ENCODE results near the gene BET1.
A peak's percentile ranks its signal among the peaks of the same experiment; 100 is the strongest.

BET1 gene

DNA sequence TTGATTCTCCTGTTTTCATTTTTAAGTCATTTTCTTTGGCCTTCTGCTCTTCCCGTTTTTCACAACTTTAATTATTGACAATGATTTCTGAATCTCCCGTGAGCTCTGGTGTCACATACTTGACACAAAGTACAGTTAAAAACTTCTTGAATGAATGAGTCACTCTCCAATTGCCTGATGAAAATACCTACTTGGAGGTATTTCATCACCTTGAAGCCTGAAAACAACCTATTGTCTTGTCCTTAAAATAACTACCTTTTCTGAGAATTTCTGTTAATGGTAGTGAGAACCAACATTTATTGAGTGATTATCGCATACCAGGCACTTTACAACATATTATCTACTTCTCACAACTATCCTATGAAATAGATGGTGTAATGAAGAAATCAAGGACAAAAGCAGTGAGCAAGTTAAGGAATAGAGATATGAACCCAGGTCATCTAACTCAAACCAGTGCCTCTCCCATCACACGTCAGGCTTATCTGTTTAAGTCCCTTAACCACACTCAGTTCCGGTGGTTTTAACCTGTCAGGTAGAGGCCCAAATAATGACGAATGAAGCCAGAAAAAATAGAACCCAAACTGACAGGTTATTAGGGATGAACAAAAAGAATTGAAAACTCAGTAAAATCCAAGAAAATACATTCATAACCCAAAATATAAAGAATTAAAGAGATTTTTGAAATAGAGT lies 11.6 kb downstream of the BET1 start:
- TF ChIP-seq POLR2A (IDR thresholded peaks at IDR 0.05; ENCODE audit: low read depth, low read length), result no peak
- FAIRE-seq, result peak; percentile 36
- no peak for DNase-seq (ENCODE audit: insufficient read length, low spot score)

DNA sequence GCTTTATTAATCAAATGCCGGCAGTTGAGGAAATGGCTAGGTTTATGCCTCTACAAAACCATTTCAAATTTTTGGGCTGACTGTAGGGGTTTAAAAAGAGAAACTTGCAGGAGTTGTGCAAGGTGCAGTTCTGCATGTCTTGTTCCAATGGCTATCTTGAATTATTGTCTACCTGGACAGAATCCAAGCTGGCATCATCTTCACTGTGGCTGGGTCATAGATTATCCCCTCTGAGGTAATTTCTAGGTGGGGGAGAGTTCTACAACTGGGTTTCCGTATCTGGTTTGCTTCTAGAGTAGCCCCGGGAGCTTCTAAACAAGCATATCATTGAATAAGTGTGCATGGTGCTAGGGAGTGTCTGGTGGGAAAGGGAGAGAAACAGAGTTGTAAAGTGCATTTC lies 16.9 kb downstream of the BET1 start:
- FAIRE-seq, result no peak
- no peak for DNase-seq (ENCODE audit: insufficient read length, low spot score)
- TF ChIP-seq POLR2A (IDR thresholded peaks at IDR 0.05; ENCODE audit: low read depth, low read length), result no peak

DNA sequence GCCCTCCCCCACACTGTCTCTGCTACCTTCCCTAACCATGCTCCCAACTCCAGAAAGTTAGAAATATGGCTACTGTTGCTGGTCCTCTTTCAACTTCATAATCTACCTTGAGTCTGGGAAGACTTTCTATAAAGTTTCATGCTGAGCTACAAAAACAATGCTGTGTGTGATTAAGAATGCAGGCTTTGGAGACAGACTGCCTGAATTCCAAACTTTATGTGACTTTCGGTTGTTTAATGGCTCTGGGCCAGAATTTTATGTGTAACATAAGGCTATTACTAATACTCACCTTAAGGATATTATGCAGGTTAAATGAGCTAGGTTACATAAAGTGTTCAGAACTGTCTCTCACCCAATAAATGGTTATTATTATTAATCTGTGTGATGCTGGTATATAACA lies 19.1 kb downstream of the BET1 start:
- TF ChIP-seq POLR2A (IDR thresholded peaks at IDR 0.05; ENCODE audit: low read depth, low read length), result no peak
- DNase-seq (ENCODE audit: insufficient read length, low spot score), result no peak
- no peak for FAIRE-seq

DNA sequence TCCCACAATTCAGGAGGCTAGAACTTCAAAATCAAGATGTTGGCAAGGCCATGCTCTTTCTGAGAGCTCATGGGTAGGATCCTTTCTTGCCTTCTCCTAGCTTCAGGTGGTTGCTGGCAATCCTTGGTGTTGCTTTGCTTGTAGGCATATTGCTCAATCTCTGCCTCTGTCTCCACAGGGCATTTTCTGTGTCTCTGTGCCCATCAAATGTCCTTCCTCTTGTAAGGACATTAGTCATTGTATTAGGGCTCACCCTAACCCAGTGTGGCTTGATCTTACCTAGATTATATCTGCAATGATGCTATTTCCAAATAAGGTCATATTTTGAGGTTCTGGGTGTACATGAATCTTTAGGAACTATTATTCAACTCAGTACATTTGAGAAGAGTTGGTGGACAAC lies 20.1 kb downstream of the BET1 start:
- FAIRE-seq, result no peak
- no peak for DNase-seq (ENCODE audit: insufficient read length, low spot score)

DNA sequence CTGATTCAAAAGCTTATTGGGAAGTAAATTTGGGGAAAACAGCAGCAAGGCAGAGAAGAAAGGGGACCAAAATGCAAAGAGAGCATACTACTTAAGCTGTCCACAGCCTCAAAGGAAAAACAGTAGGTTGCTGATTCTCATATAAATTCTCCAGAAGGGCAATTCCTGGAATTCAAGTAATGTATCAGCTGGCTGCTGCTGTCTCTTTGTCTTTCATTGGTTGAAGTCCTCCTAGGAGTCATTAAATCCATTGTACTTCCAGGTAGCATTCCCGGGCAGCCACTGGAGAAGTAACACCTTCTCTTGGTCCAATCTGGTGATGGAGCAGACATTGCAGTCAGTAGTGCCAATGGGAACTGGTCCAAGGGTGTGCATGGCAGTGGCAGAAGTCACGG lies 22.7 kb downstream of the BET1 start:
- no peak for TF ChIP-seq POLR2A (IDR thresholded peaks at IDR 0.05; ENCODE audit: low read depth, low read length)
- FAIRE-seq (no peak), DNase-seq (ENCODE audit: insufficient read length, low spot score) (no peak)

More for the DNA sequence above, 20.1 kb downstream of the BET1 start:
- TF ChIP-seq POLR2A (IDR thresholded peaks at IDR 0.05; ENCODE audit: low read depth, low read length), result no peak

DNA sequence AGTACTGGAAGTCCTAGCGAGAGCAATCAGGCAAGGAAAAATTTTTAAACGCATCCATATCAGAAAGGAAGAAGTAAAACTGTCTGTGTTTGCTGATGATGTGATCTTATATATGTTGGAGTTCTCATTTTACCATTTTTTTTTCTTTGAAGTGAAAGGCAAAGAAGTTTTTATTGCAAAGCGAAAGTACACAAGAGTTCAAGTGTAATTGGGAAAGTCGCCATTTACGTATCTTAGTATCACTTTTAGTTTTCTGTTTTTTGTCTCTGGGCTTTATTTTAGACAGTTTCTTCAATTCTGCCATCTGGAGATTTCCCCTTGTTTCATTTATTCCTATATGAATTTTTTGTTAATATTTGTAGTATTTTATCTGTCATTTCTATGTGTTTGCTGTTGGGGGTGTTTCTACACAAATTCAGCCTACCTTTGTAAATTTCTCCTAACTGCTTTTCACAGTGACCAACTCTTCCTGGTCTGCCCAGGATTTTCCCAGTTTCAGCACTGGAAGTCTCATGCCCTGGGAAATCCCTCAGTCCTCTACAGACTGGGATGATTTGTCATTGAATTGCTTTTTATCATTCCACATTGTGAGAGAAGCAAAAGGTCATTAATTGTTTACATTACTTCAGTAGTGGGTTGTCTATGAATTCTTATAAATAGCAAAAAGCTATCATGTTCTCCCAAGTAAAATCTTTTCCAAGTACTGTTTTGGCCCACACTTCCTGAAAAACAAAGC lies 23.2 kb downstream of the BET1 start:
- DNase-seq (ENCODE audit: insufficient read length, low spot score) (no peak), FAIRE-seq (no peak)
- no peak for TF ChIP-seq POLR2A (IDR thresholded peaks at IDR 0.05; ENCODE audit: low read depth, low read length)

DNA sequence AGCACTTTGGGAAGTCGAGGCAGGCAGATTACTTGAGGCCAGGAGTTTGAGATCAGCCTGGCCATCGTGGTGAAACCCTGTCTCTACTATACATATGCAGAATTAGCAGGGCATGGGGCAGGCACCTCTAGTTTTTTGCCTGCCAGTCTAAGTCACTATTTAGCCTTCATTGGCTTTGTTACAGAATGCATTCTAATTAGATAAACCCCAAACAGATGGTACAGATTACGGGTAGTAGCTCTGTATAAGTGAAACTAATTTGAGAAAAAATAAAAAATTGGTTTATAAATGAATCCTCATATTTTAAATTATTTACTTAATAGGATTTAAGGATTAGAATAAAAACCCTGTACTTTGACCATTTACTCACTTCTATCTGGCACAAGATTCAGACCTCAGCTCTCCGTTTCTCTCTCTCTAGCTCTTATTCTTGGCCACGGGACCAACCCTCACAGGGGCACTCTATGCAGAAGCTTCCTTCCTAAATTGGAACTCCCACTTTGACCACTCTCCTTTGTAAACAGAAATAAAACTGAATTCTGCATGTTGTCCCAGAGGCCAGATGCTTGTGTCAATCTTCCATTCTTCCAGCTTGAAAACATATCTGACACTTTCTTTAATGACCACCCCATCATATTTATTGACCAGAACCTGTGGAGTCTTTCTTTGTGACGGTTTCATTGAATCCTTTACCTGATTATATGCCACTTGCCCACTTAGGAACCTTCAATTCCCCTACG lies 26.8 kb downstream of the BET1 start:
- no peak for TF ChIP-seq POLR2A (IDR thresholded peaks at IDR 0.05; ENCODE audit: low read depth, low read length)
- FAIRE-seq, result no peak
- no peak for DNase-seq (ENCODE audit: insufficient read length, low spot score)

DNA sequence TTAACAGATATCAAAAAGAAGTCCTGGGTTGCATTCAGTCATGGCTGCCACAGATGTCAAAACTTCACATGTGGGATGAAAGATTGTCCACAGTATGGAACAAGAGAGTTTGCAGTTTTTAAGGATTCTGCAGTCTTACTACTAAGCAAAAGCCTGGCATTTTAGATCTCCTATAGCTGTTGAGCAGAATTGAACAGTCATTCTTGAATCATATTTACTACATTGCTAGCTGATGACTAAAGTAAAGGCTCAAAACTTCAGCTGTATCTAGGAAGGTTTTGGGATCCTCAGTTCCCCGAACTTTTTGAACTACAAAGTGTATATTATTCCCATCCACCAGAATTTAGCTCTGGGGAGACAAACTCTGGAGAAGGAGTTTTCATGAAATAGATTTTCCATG lies 31.0 kb downstream of the BET1 start:
- DNase-seq (ENCODE audit: insufficient read length, low spot score) (no peak), FAIRE-seq (peak; percentile 93)
- no peak for TF ChIP-seq POLR2A (IDR thresholded peaks at IDR 0.05; ENCODE audit: low read depth, low read length)

DNA sequence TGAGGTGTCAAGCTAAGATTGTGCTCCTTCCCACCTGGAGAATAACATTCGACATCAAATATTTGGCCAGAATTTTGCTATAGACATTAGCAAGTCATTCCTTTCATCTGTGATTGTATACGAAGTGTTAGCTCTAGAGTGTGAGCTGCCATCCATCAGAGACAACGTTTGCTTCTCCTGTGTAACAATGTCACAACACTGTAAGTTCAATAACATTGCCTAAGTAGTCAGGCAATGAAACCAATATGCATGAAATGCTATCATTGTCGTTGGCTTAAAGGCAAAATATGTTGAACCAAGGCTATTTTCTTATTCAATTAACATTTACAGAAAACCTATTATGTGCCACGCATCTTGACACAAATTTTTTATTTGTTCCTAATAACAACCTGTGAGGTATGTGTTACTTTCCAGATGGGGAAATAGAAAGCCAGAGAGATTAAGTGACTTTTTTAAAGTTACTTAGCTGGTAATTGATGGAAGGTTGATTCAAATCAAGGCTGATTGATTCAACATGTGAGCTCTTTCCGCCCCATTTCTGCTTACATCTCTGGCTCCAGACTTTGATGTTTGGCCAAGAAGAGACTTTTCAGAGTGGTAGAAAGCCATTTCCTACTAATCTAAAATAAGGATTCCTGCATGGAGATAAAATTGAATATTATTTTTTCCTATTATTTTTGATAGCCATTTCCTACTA lies 32.0 kb downstream of the BET1 start:
- FAIRE-seq, result no peak

DNA sequence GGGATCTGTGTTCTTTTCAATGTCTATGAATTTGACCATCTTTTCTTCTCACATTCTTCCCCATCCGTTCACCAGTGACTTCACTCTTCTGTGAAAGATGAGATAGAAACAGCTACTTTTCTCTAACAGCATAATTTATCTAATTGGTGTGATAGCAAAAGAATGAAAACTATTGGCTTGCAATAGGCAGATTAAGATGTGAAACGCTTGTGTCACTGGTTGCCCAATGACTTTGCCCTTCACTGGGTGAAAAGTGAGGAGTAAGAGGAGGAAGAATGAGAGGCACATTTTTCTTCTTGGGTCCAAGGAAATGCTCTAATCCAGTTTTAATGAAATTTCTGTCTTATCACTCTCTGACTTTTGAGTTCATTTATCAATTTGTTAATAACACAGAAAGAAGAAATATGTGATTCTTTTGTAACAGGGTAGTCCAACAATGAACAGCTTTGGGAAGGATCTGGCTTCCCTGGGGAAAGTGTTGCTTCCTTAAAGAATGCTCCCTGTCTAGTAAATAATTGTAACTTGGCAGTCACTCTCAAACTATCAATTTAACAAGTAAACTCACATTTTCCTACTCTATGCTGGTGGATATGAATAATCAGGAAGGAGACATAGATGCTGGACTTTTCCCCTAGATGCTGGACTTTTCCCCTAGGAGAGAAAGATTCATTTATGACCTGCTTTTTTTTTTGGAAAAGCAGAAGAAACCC lies 35.1 kb downstream of the BET1 start:
- TF ChIP-seq POLR2A (IDR thresholded peaks at IDR 0.05; ENCODE audit: low read depth, low read length), result no peak
- FAIRE-seq, result no peak
- no peak for DNase-seq (ENCODE audit: insufficient read length, low spot score)

More for the DNA sequence above, 32.0 kb downstream of the BET1 start:
- no peak for TF ChIP-seq POLR2A (IDR thresholded peaks at IDR 0.05; ENCODE audit: low read depth, low read length)
- no peak for DNase-seq (ENCODE audit: insufficient read length, low spot score)

DNA sequence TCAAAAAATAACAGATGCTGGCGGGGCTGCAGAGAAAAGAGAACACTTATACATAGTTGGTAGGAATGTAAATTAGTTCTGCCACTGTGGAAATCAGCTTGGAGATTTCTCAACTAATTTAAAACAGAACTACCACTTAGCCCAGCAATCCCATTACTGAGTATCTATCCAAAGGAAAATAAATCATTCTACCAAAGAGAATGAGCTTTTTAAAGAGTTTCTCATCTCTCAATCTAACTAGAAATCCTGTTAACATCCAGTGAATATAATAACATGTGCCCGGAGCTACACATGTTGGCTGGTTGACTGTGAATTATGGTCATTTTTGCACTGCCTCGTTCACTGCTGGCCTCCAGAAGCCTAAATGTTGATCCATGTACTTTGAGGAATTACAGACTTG lies 39.3 kb downstream of the BET1 start:
- no peak for DNase-seq (ENCODE audit: insufficient read length, low spot score)
- TF ChIP-seq POLR2A (IDR thresholded peaks at IDR 0.05; ENCODE audit: low read depth, low read length), result no peak
- no peak for FAIRE-seq

DNA sequence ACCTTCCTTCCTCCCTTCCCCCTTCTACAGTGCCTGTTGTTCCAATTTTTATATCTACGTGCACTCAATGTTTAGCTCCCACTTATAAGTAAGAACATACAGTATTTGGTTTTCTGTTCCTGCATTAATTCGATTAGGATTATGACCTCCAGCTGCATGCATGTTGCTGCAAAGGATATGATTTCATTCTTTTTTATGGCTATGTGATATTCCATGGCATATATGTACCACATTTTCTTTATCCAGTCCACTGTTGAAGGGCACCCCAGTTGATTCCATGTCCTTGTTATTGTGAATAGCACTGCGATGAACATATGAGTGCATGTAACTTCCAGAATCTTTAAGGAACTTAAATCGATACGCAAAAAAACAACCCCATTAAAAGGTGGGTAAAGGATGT lies 39.9 kb downstream of the BET1 start:
- FAIRE-seq, result no peak
- no peak for TF ChIP-seq POLR2A (IDR thresholded peaks at IDR 0.05; ENCODE audit: low read depth, low read length)
- DNase-seq (ENCODE audit: insufficient read length, low spot score), result no peak

DNA sequence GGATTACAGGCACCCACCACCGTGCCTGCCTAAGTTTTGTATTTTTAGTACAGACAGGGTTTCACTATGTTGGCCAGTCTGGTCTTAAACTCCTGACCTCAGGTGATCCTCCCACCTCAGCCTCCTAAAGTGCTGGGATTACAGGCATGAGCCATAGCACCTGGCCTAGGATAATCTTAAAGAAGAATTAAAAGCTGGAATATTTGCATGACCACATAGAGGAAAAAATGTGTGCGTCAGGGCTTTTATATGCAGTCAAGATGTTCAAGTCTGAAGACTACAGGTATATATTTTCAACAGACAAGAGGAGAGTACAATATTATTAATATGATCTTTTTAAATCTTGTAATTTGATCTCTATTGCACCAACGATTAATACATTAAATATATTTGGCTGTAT lies 43.2 kb downstream of the BET1 start:
- no peak for TF ChIP-seq POLR2A (IDR thresholded peaks at IDR 0.05; ENCODE audit: low read depth, low read length)
- FAIRE-seq (no peak), DNase-seq (ENCODE audit: insufficient read length, low spot score) (no peak)

Data from H54 (cell line).